Lower leg skin (tissue), 3 donors: ENCODE measurements around the gene FOXP1.

ENCODE experiments used
- CTCF ChIP-seq, 3 donors: fragments of 450-650 bp; IDR thresholded peaks; one replicate each; pipeline ENCODE4 v1.5.1; 2016; ENCODE audit warnings: antibody characterized with exemption in 3 of 3, mild to moderate bottlenecking in 3 of 3, moderate library complexity in 2 of 3
- POLR2A ChIP-seq, 2 donors: fragments of 450-650 bp; IDR thresholded peaks; one replicate each; pipeline ENCODE4 v1.6.1; 2016 to 2017; ENCODE audit warnings: antibody characterized with exemption in 2 of 2, mild to moderate bottlenecking in 1 of 2, moderate library complexity in 1 of 2

- no peak for TF ChIP-seq CTCF (IDR thresholded peaks at IDR 0.05)
- no peak for TF ChIP-seq POLR2A (IDR thresholded peaks at IDR 0.05)
Measured at GRCh38 chr3:70989174-70989573, 594.4 kb downstream of the FOXP1 start.
